Activated B cell treated with CpG ODN at 0.5 μM for 24 hours (primary cell): ENCODE data around the gene PHLDB1. TPM values are rescaled to one million over a fixed set of nuclear protein-coding genes. Genes with fewer than 3 reads are reported as not detected.

Experiments
- ATAC-seq: fragments of 200-7000 bp; cut with Tn5 transposase; one replicate; pipeline ENCODE4 v1.10.0; 2021; ENCODE audit warnings: low read depth, mild to moderate bottlenecking, moderate library complexity
- CTCF ChIA-PET: fragments of 350-600 bp; sonication (Branson Sonifier 250); formaldehyde crosslinking; loops from one replicate; lab custom pipeline; 2021; ENCODE audit warnings: antibody characterized with exemption; lab: Charles Lee
- POLR2A ChIA-PET: fragments of 350-600 bp; sonication (Branson Sonifier 250); formaldehyde crosslinking; loops from one replicate; lab custom pipeline; 2021; ENCODE audit warnings: antibody characterized with exemption; lab: Charles Lee
- DNase-seq: peaks from one replicate; pipeline ENCODE4 v3.0.0; 2022
- H3K27ac Mint-ChIP-seq: one replicate; pipeline ENCODE4 v1.8.0; 2020; ENCODE audit warnings: mixed read lengths
- H3K27me3 Mint-ChIP-seq: one replicate; pipeline ENCODE4 v1.8.0; 2021; ENCODE audit warnings: mixed read lengths
- H3K36me3 Mint-ChIP-seq: one replicate; pipeline ENCODE4 v1.8.0; 2021; ENCODE audit warnings: low read depth, mixed read lengths
- H3K4me1 Mint-ChIP-seq: one replicate; pipeline ENCODE4 v1.8.0; 2021; ENCODE audit warnings: mixed read lengths
- H3K4me3 Mint-ChIP-seq: one replicate; pipeline ENCODE4 v1.8.0; 2020; ENCODE audit warnings: mild to moderate bottlenecking, mixed read lengths
- H3K9me3 Mint-ChIP-seq: one replicate; pipeline ENCODE4 v1.8.0; 2020; ENCODE audit warnings: mixed read lengths
- intact Hi-C: fragments of 100-400 bp; cut with micrococcal nuclease; formaldehyde crosslinking; loops from one replicate; pipeline ENCODE4 v1.15.1; 2024
- total RNA-seq: library from RNA; stranded (reverse); gene quantifications from 2 replicates; pipeline ENCODE4 v1.2.3, GENCODE V29; 2022
- TF ChIP-seq, protein P1 (sequence below): fragments of 200-600 bp; IDR thresholded peaks from one replicate; pipeline ENCODE4 v1.8.0; 2022; ENCODE audit warnings: antibody characterized with exemption, mild to moderate bottlenecking

Gene PHLDB1
- total RNA-seq, 1 donor from 2014 or later = 2.6 TPM

- intact Hi-C loops = no loop called here
- ChIA-PET CTCF (no interaction called here), POLR2A (no interaction called here)
- peaks cover 15% of the 10 kb centered on the region for H3K27me3 Mint-ChIP-seq
- H3K4me1 Mint-ChIP-seq = no peaks in the 10 kb centered on the region
- H3K36me3 Mint-ChIP-seq = no peaks in the 10 kb centered on the region
- no peak overlapping the region for H3K27ac Mint-ChIP-seq
- DNase-seq = no peak
- no peak for ATAC-seq
- no peaks in the 10 kb centered on the region for H3K9me3 Mint-ChIP-seq
- TF ChIP-seq, protein P1, sequence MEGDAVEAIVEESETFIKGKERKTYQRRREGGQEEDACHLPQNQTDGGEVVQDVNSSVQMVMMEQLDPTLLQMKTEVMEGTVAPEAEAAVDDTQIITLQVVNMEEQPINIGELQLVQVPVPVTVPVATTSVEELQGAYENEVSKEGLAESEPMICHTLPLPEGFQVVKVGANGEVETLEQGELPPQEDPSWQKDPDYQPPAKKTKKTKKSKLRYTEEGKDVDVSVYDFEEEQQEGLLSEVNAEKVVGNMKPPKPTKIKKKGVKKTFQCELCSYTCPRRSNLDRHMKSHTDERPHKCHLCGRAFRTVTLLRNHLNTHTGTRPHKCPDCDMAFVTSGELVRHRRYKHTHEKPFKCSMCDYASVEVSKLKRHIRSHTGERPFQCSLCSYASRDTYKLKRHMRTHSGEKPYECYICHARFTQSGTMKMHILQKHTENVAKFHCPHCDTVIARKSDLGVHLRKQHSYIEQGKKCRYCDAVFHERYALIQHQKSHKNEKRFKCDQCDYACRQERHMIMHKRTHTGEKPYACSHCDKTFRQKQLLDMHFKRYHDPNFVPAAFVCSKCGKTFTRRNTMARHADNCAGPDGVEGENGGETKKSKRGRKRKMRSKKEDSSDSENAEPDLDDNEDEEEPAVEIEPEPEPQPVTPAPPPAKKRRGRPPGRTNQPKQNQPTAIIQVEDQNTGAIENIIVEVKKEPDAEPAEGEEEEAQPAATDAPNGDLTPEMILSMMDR = no peak
- H3K4me3 Mint-ChIP-seq = no peak overlapping the region
These were observed 25.9 kb downstream of the PHLDB1 start for GRCh38 chr11:118633319-118633690.

DNA sequence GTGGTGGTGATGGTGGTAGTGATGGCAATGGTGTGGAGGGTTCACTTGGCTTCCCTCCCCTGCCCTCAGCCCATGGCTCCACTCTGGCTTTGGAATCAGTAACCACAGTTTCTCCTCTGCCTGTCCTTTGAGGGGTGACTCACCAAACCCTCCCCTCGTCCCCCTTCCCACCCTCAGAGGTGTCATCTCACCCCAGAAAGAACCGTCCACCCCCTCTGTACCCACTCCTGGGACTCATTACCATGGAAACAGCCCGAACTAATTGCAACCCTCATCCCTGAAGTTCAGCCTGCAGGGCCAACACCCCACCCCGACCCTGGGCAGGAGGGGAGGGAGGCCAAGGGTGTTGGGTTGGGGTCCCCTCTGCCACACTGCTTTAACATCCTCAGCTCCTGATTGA lies 26.6 kb downstream of the PHLDB1 start:
- no peak overlapping the region for H3K4me3 Mint-ChIP-seq
- H3K36me3 Mint-ChIP-seq = no peaks in the 10 kb centered on the region
- ATAC-seq = no peak
- intact Hi-C loops = no loop called here
- ChIA-PET CTCF (no interaction called here), POLR2A (no interaction called here)
- no peak overlapping the region for H3K27ac Mint-ChIP-seq
- no peak for DNase-seq
- TF ChIP-seq, protein P1 = no peak
- peaks cover 15% of the 10 kb centered on the region for H3K27me3 Mint-ChIP-seq
- no peaks in the 10 kb centered on the region for H3K9me3 Mint-ChIP-seq
- no peaks in the 10 kb centered on the region for H3K4me1 Mint-ChIP-seq

DNA sequence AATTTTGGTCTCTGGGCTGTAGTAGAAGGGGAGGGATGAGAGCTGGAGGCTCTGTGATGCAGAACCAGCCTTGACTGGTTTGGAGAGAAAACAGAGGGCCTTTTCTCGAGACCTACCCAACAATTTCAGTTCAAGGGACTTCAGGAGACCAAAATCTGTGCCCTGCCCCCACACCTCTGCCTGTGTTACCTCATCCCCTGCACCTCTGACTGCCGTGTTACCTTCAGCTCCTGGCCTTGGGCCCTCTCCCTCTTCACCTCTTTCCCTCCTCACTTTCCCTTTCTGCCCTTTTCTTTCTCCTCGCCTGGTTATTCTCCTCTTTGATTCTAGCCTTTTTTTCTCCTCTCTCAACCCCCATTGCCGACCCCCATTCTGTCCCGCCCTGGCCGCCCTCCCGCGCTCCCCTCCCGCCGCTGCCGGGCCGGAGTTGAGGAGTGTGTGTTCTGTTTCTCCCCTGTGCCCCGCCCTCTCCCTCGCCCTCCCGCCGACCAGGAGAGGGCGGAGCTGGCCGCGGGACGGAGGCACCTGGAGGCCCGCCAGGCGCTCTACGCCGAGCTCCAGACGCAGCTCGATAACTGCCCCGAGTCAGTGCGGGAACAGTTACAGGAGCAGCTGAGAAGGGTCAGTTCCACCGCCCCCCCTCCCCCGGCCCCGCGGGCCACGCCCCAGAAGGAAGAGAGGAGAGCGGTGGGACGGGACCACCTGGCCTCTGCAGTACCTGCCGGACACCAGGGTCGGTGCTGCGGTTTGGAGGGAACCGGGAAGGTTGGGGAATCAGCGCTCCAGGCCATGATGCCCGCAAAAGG lies 27.2 kb downstream of the PHLDB1 start:
- CTCF ChIA-PET = no interaction called here
- no peak for DNase-seq
- intact Hi-C loops = no loop called here
- Mint-ChIP-seq H3K36me3 (no peaks in the 10 kb centered on the region), H3K4me1 (no peaks in the 10 kb centered on the region), H3K27ac (no peak overlapping the region), H3K4me3 (no peak overlapping the region), H3K27me3 (peaks cover 15% of the 10 kb centered on the region), H3K9me3 (no peaks in the 10 kb centered on the region)
- TF ChIP-seq, protein P1 = no peak
- ATAC-seq = peak; percentile 34
- POLR2A ChIA-PET = no interaction called here

DNA sequence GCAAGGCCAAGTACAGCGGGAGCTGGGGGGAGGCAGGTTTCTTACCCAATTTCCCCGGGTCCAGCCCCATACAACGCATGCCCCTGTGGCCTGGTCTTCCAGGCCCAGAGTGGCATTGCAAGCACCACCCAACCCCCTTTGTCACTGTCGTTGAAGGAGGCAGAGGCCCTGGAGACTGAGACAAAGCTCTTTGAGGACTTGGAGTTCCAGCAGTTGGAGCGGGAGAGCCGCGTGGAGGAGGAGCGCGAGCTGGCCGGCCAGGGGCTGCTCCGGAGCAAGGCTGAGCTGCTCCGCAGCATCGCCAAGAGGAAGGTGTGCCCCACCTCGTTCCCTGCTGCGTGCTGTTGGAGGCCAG lies 27.8 kb downstream of the PHLDB1 start:
- ChIA-PET POLR2A (no interaction called here), CTCF (interaction anchor here (0.9 kb wide), 1 partner anchor 58 kb away, joined by 3 read pairs; no protein-coding TSS in a partner anchor)
- Mint-ChIP-seq H3K27me3 (peaks cover 15% of the 10 kb centered on the region), H3K36me3 (no peaks in the 10 kb centered on the region), H3K4me3 (no peak overlapping the region), H3K27ac (no peak overlapping the region), H3K9me3 (no peaks in the 10 kb centered on the region), H3K4me1 (no peaks in the 10 kb centered on the region)
- intact Hi-C loops = no loop called here
- TF ChIP-seq, protein P1 = no peak
- ATAC-seq (no peak), DNase-seq (no peak)

- Mint-ChIP-seq H3K4me3 (no peak overlapping the region), H3K36me3 (no peaks in the 10 kb centered on the region), H3K9me3 (no peaks in the 10 kb centered on the region), H3K27me3 (peaks cover 15% of the 10 kb centered on the region), H3K27ac (no peak overlapping the region), H3K4me1 (no peaks in the 10 kb centered on the region)
- intact Hi-C loops = no loop called here
- TF ChIP-seq, protein P1 = no peak
- POLR2A ChIA-PET = no interaction called here
- CTCF ChIA-PET = interaction anchor here (0.9 kb wide), 1 partner anchor 58 kb away, joined by 3 read pairs; no protein-coding TSS in a partner anchor
- DNase-seq (no peak), ATAC-seq (no peak)
These were observed 28.2 kb downstream of the PHLDB1 start for GRCh38 chr11:118635642-118636041.
